K562 (cell line): ENCODE measurements around the gene ENTR1. TPM values are rescaled to one million over a fixed set of nuclear protein-coding genes. Genes with fewer than 3 reads are reported as not detected.
A peak's percentile ranks its signal among the peaks of the same experiment; 100 is the strongest.

Experiments
- ATAC-seq: fragments of 200-7000 bp; cut with Tn5 transposase; 3 replicates; pipeline ENCODE4 v1.9.1; 2020; ENCODE audit warnings: moderate library complexity
- BruUV-seq: library from RNA; stranded (reverse); fragments of 400-500 nt; replicated peaks from 2 replicates; lab custom pipeline; 2021; lab: Mats Ljungman, UMichigan
- CTCF ChIA-PET: fragments of 300-600 bp; formaldehyde crosslinking; extraction: SDS; loops from one replicate; lab custom pipeline; 2021; ENCODE audit warnings: low intra/inter-chr PET ratio; lab: Yijun Ruan, JAX
- POLR2A ChIA-PET: fragments of 300-600, 350-650 bp; sonication (Branson Sonifier 250); formaldehyde crosslinking; extraction: SDS; loops from one replicate; lab custom pipeline; 2021; ENCODE audit warnings: antibody characterized with exemption, inconsistent platforms; lab: Yijun Ruan, JAX
- DNase-seq, 4 experiments: peaks; one replicate each; pipeline versions ENCODE4 v3.0.0 to v3.0.0-alpha.2; 2011 to 2018; ENCODE audit warnings: low spot score in 3 of 4, mixed read lengths in 3 of 4; ENCODE audit errors: extremely low read depth in 1 of 4
- FAIRE-seq: peaks from 2 replicates; lab custom pipeline; 2011; peaks lifted over from hg19 to GRCh38; lab: Jason Lieb, UNC
- H2AFZ ChIP-seq: 2 replicates; pipeline ENCODE4 v1.6.0; 2011; ENCODE audit warnings: low read depth, low read length, control low read depth, inconsistent platforms
- H3K27ac ChIP-seq: fragments of 200-600 bp; 3 replicates; pipeline ENCODE4 v1.8.0; 2011; ENCODE audit warnings: low read depth, mild to moderate bottlenecking, control low read depth, inconsistent platforms, low read length, moderate library complexity, mixed read lengths; ENCODE audit errors: extremely low read depth
- H3K27me3 ChIP-seq, 2 experiments: fragments of 300-600 bp in 1 of 2; 2 replicates in 1 of 2; 3 replicates in 1 of 2; pipeline versions ENCODE4 v1.6.0 to v1.8.0; 2011; ENCODE audit warnings: inconsistent platforms in 2 of 2, low read length in 2 of 2, mild to moderate bottlenecking in 1 of 2, mixed read lengths in 1 of 2, moderate library complexity in 1 of 2; ENCODE audit not compliant: control insufficient read depth in 2 of 2, insufficient read depth in 2 of 2
- H3K36me3 ChIP-seq: fragments of 300-600 bp; 3 replicates; pipeline ENCODE4 v1.8.0; 2011; ENCODE audit warnings: mild to moderate bottlenecking, low read length, inconsistent platforms; ENCODE audit not compliant: control insufficient read depth, insufficient read depth
- H3K4me1 ChIP-seq, 2 experiments: fragments of 200-600 bp in 1 of 2; replicated peaks in 1 of 2; 2 replicates in 1 of 2; 3 replicates in 1 of 2; pipeline versions ENCODE4 v1.5.1 to v1.8.0; 2011; ENCODE audit warnings: inconsistent platforms in 2 of 2, low read length in 2 of 2, mild to moderate bottlenecking in 1 of 2, mixed read lengths in 1 of 2, moderate library complexity in 1 of 2; ENCODE audit not compliant: control insufficient read depth in 2 of 2, insufficient read depth in 2 of 2
- H3K4me2 ChIP-seq: 2 replicates; pipeline ENCODE4 v1.6.1; 2011; ENCODE audit warnings: low read length, control low read depth, inconsistent platforms, mixed read lengths; ENCODE audit not compliant: insufficient read depth
- H3K4me3 ChIP-seq: fragments of 200-600 bp; sonication (generic), shearing (Covaris generic); 2 replicates; pipeline ENCODE4 v1.5.1; 2016; ENCODE audit warnings: control low read depth, inconsistent platforms
- H3K79me2 ChIP-seq: fragments of 200-600 bp; 3 replicates; pipeline ENCODE4 v1.8.0; 2011; ENCODE audit warnings: low read length, inconsistent platforms; ENCODE audit not compliant: control insufficient read depth, insufficient read depth
- H3K9ac ChIP-seq, 2 experiments: 2 replicates each; pipeline versions ENCODE4 v1.6.0 to v1.6.1; 2011; ENCODE audit warnings: low read depth in 2 of 2, low read length in 2 of 2, control low read depth in 1 of 2, inconsistent platforms in 1 of 2, mild to moderate bottlenecking in 1 of 2, mixed read lengths in 1 of 2; ENCODE audit not compliant: insufficient read depth in 1 of 2
- H3K9me1 ChIP-seq: one replicate; pipeline ENCODE4 v1.6.0; 2011; ENCODE audit warnings: inconsistent platforms, mild to moderate bottlenecking, low read length, moderate library complexity; ENCODE audit not compliant: control insufficient read depth, insufficient read depth
- H3K9me3 ChIP-seq: replicated peaks from 2 replicates; pipeline ENCODE4 v1.5.1; 2011; ENCODE audit warnings: low read depth, low read length, inconsistent platforms; ENCODE audit not compliant: control insufficient read depth, insufficient read depth
- H4K20me1 ChIP-seq: replicated peaks from 2 replicates; pipeline ENCODE4 v1.6.1; 2011; ENCODE audit warnings: low read length, inconsistent platforms, mixed read lengths; ENCODE audit not compliant: control insufficient read depth, insufficient read depth
- CHD7 ChIP-seq: fragments of 200-600 bp; sonication (generic); IDR thresholded peaks from one replicate; pipeline ENCODE4 v1.6.1; 2012; ENCODE audit warnings: mild to moderate bottlenecking, low read depth, low read length, inconsistent platforms
- MCM2 ChIP-seq: fragments of 450-650 bp; IDR thresholded peaks from 2 replicates; pipeline ENCODE4 v1.6.1; 2017; ENCODE audit warnings: low read depth, mild to moderate bottlenecking
- POLR2G ChIP-seq: fragments of 200-400 bp; formaldehyde crosslinking; IDR thresholded peaks from 2 replicates; pipeline ENCODE4 v1.6.1; 2017; ENCODE audit warnings: low read depth, mild to moderate bottlenecking, antibody characterized with exemption, low read length, moderate library complexity
- ZNF263 ChIP-seq: sonication (generic); formaldehyde crosslinking; IDR thresholded peaks from 2 replicates; pipeline ENCODE4 v1.8.0; 2022; ENCODE audit warnings: mild to moderate bottlenecking, missing genetic modification reagents, borderline replicate concordance
- ZNF696 ChIP-seq: fragments of 250-450 bp; sonication (Bioruptor Pico); conservative IDR thresholded peaks from 2 replicates; pipeline ENCODE4 v1.4.0; 2020; ENCODE audit warnings: mild to moderate bottlenecking, moderate library complexity
- WGBS: fragments of 100-300 bp; shearing (Covaris generic); methylation state at CpG from one replicate; pipeline ENCODE4 v1.1.6; 2016; ENCODE audit warnings: low coverage, mixed read lengths; ENCODE audit not compliant: insufficient coverage; ENCODE audit errors: missing lambda C conversion rate; 5-methylcytosine and 5-hydroxymethylcytosine counted together
- in situ Hi-C: fragments of 300-500 bp; cut with MboI; formaldehyde crosslinking; loops from 4 replicates; pipeline ENCODE4 v1.15.0; 2018; ENCODE audit warnings: inconsistent platforms, mixed read lengths
- intact Hi-C: fragments of 100-400 bp; cut with micrococcal nuclease; formaldehyde crosslinking; loops from 2 replicates; pipeline ENCODE4 v1.14.2; 2022
- polyA plus RNA-seq, 8 experiments: library from polyadenylated mRNA; depleted of rRNA in 4 of 8; stranded (reverse) in 5 of 8; unstranded in 3 of 8; fragments of >200 nt; fragmentation: Nextera tagmentation in 2 of 8; fragmentation: Illumina TruSeq in 1 of 8; extraction: Ambion mirVana in 2 of 8; extraction: Trizol in 1 of 8; gene quantifications; 2 replicates each; pipeline versions ENCODE4 v1.2.1 to v1.2.3, GENCODE V29; 2011 to 2014; ENCODE audit warnings: inconsistent platforms in 1 of 8, missing spikeins in 1 of 8
- total RNA-seq, 7 experiments: library from RNA; depleted of rRNA in 6 of 7; stranded (reverse); fragments of >200 nt in 6 of 7; fragmentation: Illumina TruSeq in 2 of 7; extraction: Trizol in 2 of 7; gene quantifications; 2 replicates each; pipeline versions ENCODE4 v1.2.1 to v1.2.3, GENCODE V29; 2011 to 2021; ENCODE audit warnings: low replicate concordance in 1 of 7

ENTR1 gene
- total and polyA plus RNA-seq, 9 of the 15 experiments (the other 6 are each of a cell fraction or from before 2014, with no cell fraction given) = 6.7 to 106 (median 72.6) TPM

GRCh38 chr9:136398286-136398685, 12.1 kb downstream of the ENTR1 start (continued):
- no peak for TF ChIP-seq POLR2G

- ATAC-seq = no peak
- no CpG with 5 or more reads among the region's 6 CpGs for WGBS
- Histone ChIP-seq H3K27me3 (no peaks in the 10 kb centered on the region), H3K9me1 (no peaks in the 10 kb centered on the region), H3K9ac (no peak overlapping the region), H3K79me2 (peaks cover 28% of the 10 kb centered on the region), H2AFZ (no peak overlapping the region), H3K4me3 (no peak overlapping the region), H3K4me2 (no peak overlapping the region), H3K36me3 (peaks cover 76% of the 10 kb centered on the region), H4K20me1 (no peaks in the 10 kb centered on the region; the same call in 1 of the 2 replicates), H3K27ac (no peak overlapping the region), H3K9me3 (no peaks in the 10 kb centered on the region), H3K4me1 (peaks cover 7 to 43% of the 10 kb centered on the region in 2 experiments; a peak in 4 of 5 replicates)
- no peak for FAIRE-seq
- in situ Hi-C loops (no loop called here), intact Hi-C loops (no loop called here)
- POLR2A ChIA-PET = no interaction called here
- peak; percentile 69; the same call in 1 of the 2 replicates for TF ChIP-seq ZNF263 (CRISPR knock-in tag)
- TF ChIP-seq MCM2 = no peak
- no peak for TF ChIP-seq ZNF696 (CRISPR knock-in tag)
- no peak for TF ChIP-seq CHD7
- no peak for DNase-seq
- no TSS peak for BruUV-seq
- CTCF ChIA-PET = no interaction called here
These were observed 12.8 kb downstream of the ENTR1 start for GRCh38 chr9:136397643-136398042.
